Fibroblast of lung (primary cell): ENCODE measurements around the gene KLHL29.

Experiments used
- CTCF ChIP-seq, 2 donors: IDR thresholded peaks in 1 of 2; conservative IDR thresholded peaks in 1 of 2; 1 replicate in 1 of 2; 2 replicates in 1 of 2; pipeline ENCODE4 v1.5.1; 2011 to 2012; ENCODE audit warnings: low read length in 2 of 2, control low read depth in 1 of 2, inconsistent platforms in 1 of 2, low read depth in 1 of 2, mild to moderate bottlenecking in 1 of 2
- EZH2 ChIP-seq: IDR thresholded peaks from 2 replicates; pipeline ENCODE4 v1.5.1; 2012; ENCODE audit warnings: low read length, control low read depth, mild to moderate bottlenecking; ENCODE audit errors: missing control alignments

DNA sequence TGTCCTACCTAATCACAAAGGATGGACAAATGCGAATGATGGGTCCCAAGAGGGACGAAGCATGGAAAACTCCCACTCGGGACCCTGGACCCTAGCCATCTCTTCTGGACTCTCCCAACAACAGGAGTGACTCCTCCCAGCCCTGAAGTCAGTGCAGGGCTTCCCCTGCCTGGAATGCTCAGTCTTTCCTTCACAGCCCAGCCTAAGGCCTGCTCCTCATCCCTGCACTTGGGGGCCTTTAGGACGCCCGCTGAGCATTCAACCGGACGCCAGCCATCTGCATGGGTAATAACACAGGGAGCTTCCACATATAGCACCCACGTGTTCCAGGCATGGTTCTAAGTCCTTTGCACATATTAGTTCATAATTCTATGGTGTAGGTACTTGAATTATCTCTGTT lies 237.5 kb downstream of the KLHL29 start:
- no peak for TF ChIP-seq CTCF (conservative IDR thresholded peaks at IDR 0.05 in 1 of 2, IDR thresholded peaks at IDR 0.05 in 1 of 2; ENCODE audit: low read depth in 1 of 2, low read length in 2 of 2)
- TF ChIP-seq EZH2 = no peak
